ENCODE measurements around the gene CFDP1.

The CFDP1 gene

GRCh38 chr16:75380870-75381269 is 52.4 kb downstream of the CFDP1 start:
- Histone ChIP-seq H3K9me3 (ENCODE audit: insufficient read depth, low read length) (no peaks in the 10 kb centered on the region), H2AFZ (ENCODE audit: low read depth, low read length) (no peak overlapping the region), H4K20me1 (ENCODE audit: insufficient read depth, low read length) (peaks cover 88% of the 10 kb centered on the region), H3K27me3 (ENCODE audit: low read depth, low read length) (peaks cover 72% of the 10 kb centered on the region), H3K79me2 (ENCODE audit: low read length) (no peaks in the 10 kb centered on the region), H3K4me2 (ENCODE audit: low read length) (peak overlapping the region; percentile 54), H3K9ac (ENCODE audit: low read length) (no peak overlapping the region), H3K36me3 (replicated peaks; ENCODE audit: low read depth, low read length) (peaks cover 33% of the 10 kb centered on the region), H3K27ac (ENCODE audit: low read length) (no peak overlapping the region), H3K4me1 (ENCODE audit: low read length) (peaks cover 22% of the 10 kb centered on the region), H3K4me3 (ENCODE audit: low read length) (no peak overlapping the region)
- TF ChIP-seq CTCF (IDR thresholded peaks at IDR 0.05; ENCODE audit: low read depth, low read length) (no peak), EZH2phosphoT487 (IDR thresholded peaks at IDR 0.05; ENCODE audit: low read depth) (no peak)

GRCh38 chr16:75379911-75380847 is 53.1 kb downstream of the CFDP1 start:
- Histone ChIP-seq H3K36me3 (replicated peaks; ENCODE audit: low read depth, low read length) (peaks cover 33% of the 10 kb centered on the region), H2AFZ (ENCODE audit: low read depth, low read length) (no peak overlapping the region), H3K4me1 (ENCODE audit: low read length) (peaks cover 22% of the 10 kb centered on the region), H3K4me3 (ENCODE audit: low read length) (0 out of 2 replicates have a peak overlapping the region, but pooled peaks have one; percentile 21), H3K9ac (ENCODE audit: low read length) (no peak overlapping the region), H3K79me2 (ENCODE audit: low read length) (no peaks in the 10 kb centered on the region), H3K27ac (ENCODE audit: low read length) (no peak overlapping the region), H3K27me3 (ENCODE audit: low read depth, low read length) (peaks cover 77% of the 10 kb centered on the region), H3K9me3 (ENCODE audit: insufficient read depth, low read length) (no peaks in the 10 kb centered on the region), H4K20me1 (ENCODE audit: insufficient read depth, low read length) (peaks cover 90% of the 10 kb centered on the region), H3K4me2 (ENCODE audit: low read length) (peak overlapping the region; percentile 55)
- TF ChIP-seq EZH2phosphoT487 (IDR thresholded peaks at IDR 0.05; ENCODE audit: low read depth), result peak; percentile 100
- no peak for TF ChIP-seq CTCF (IDR thresholded peaks at IDR 0.05; ENCODE audit: low read depth, low read length)

- Histone ChIP-seq H3K36me3 (replicated peaks; ENCODE audit: low read depth, low read length) (peaks cover 33% of the 10 kb centered on the region), H3K27me3 (ENCODE audit: low read depth, low read length) (peaks cover 82% of the 10 kb centered on the region), H3K4me3 (ENCODE audit: low read length) (no peak overlapping the region), H3K9ac (ENCODE audit: low read length) (no peak overlapping the region), H3K9me3 (ENCODE audit: insufficient read depth, low read length) (no peaks in the 10 kb centered on the region), H4K20me1 (ENCODE audit: insufficient read depth, low read length) (peaks cover 95% of the 10 kb centered on the region), H3K27ac (ENCODE audit: low read length) (no peak overlapping the region), H3K4me2 (ENCODE audit: low read length) (peak overlapping the region; percentile 55), H3K4me1 (ENCODE audit: low read length) (peaks cover 22% of the 10 kb centered on the region), H3K79me2 (ENCODE audit: low read length) (no peaks in the 10 kb centered on the region), H2AFZ (ENCODE audit: low read depth, low read length) (no peak overlapping the region)
- TF ChIP-seq EZH2phosphoT487 (IDR thresholded peaks at IDR 0.05; ENCODE audit: low read depth) (peak; percentile 100), CTCF (IDR thresholded peaks at IDR 0.05; ENCODE audit: low read depth, low read length) (no peak)
Measured at GRCh38 chr16:75379339-75379738, 54.0 kb downstream of the CFDP1 start.

- Histone ChIP-seq H3K4me2 (ENCODE audit: low read length) (no peak overlapping the region), H3K9ac (ENCODE audit: low read length) (no peak overlapping the region), H3K4me1 (ENCODE audit: low read length) (peaks cover 22% of the 10 kb centered on the region), H3K36me3 (replicated peaks; ENCODE audit: low read depth, low read length) (peaks cover 33% of the 10 kb centered on the region), H3K27me3 (ENCODE audit: low read depth, low read length) (peaks cover 80% of the 10 kb centered on the region), H3K27ac (ENCODE audit: low read length) (no peak overlapping the region), H4K20me1 (ENCODE audit: insufficient read depth, low read length) (peaks cover 92% of the 10 kb centered on the region), H3K4me3 (ENCODE audit: low read length) (no peak overlapping the region), H3K79me2 (ENCODE audit: low read length) (no peaks in the 10 kb centered on the region), H2AFZ (ENCODE audit: low read depth, low read length) (no peak overlapping the region), H3K9me3 (ENCODE audit: insufficient read depth, low read length) (no peaks in the 10 kb centered on the region)
- TF ChIP-seq EZH2phosphoT487 (IDR thresholded peaks at IDR 0.05; ENCODE audit: low read depth), result no peak
Measured at GRCh38 chr16:75378616-75379015, 54.7 kb downstream of the CFDP1 start.

Measured in OCI-LY3 (cell line).